HFF-Myc (cell line): ENCODE data around the gene NAPG.

ENCODE experiments used
- DNase-seq: peaks from one replicate; pipeline ENCODE4 v3.0.0-alpha.2; 2011; ENCODE audit warnings: low read depth; ENCODE audit errors: extremely low read depth
- H3K4me3 ChIP-seq: replicated peaks from 2 replicates; pipeline ENCODE4 v1.5.1; 2011; ENCODE audit warnings: low read depth, mild to moderate bottlenecking, control low read depth, low read length
- TF ChIP-seq, protein P1 (sequence below): IDR thresholded peaks from 2 replicates; pipeline ENCODE4 v1.5.1; 2012; ENCODE audit warnings: mild to moderate bottlenecking, low read depth, low read length, control low read depth; ENCODE audit errors: missing control alignments

NAPG gene

DNA sequence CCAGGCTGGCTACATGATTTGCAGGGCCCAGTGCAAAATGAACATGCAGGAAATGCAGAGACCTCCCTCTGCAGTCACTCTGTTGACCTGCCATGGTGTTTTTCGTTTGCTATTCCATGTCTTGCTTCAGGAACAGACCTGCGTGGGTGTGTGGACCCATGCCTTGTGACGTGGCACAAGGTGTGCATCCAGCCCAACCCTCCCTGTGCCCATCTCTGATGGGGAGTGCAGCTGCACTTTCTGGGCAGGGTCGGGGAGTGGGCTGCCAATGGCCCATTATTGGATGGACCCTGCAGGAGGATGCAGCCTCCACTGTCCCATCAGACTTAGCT lies 33.1 kb downstream of the NAPG start:
- no peak overlapping the region for H3K4me3 ChIP-seq
- DNase-seq, result no peak
- TF ChIP-seq, protein P1, sequence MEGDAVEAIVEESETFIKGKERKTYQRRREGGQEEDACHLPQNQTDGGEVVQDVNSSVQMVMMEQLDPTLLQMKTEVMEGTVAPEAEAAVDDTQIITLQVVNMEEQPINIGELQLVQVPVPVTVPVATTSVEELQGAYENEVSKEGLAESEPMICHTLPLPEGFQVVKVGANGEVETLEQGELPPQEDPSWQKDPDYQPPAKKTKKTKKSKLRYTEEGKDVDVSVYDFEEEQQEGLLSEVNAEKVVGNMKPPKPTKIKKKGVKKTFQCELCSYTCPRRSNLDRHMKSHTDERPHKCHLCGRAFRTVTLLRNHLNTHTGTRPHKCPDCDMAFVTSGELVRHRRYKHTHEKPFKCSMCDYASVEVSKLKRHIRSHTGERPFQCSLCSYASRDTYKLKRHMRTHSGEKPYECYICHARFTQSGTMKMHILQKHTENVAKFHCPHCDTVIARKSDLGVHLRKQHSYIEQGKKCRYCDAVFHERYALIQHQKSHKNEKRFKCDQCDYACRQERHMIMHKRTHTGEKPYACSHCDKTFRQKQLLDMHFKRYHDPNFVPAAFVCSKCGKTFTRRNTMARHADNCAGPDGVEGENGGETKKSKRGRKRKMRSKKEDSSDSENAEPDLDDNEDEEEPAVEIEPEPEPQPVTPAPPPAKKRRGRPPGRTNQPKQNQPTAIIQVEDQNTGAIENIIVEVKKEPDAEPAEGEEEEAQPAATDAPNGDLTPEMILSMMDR, result no peak

- H3K4me3 ChIP-seq, result no peak overlapping the region
- TF ChIP-seq, protein P1, result no peak
- DNase-seq, result no peak
Observed at GRCh38 chr18:10559553-10560451, 34.0 kb downstream of the NAPG start.

DNA sequence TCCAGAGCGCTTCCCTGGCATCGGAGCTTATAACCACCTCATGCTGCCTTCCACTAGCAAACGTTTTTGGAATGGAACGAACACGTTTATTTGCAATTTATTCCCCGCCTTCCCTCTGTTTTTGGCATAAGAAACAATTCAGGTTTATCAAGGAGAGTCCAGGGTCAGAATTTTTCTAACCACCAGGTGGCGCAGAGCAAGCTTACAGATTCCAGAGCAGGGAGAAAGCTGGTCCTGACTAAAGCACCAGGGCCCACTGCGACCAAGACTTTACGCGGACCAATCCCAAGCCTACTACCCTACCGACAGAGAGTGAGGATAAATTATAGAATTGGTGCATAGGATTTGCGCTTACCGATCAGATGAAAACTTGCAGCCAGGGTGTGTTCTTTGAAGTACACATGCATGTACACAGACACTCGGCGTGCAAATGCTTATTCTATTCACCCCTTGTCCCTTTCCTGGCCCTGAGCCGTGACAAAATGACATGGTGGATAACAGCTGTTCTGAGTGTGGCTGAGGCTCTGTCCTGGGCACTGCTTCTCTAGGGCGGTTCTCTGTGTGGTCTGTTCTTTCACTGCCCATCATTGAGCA lies 34.7 kb downstream of the NAPG start:
- no peak overlapping the region for H3K4me3 ChIP-seq
- DNase-seq, result peak; percentile 50

DNA sequence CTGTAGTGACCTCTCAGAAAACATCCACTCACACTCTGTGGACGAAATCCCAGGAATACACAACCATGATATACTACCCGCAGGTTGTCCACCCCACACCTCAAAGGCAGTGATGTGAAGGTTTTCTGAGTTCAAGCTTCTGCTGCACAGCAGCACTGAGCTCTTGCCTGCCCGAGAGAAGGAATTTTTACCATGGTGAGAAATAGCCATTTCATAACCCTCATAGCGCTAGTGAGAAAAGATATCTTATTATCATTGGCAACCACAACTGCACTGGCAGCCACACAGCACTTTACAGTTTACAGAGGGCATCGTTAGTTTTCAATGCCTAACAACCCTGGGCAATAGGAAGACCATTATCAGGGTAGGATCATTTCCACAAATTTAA lies 36.9 kb downstream of the NAPG start:
- H3K4me3 ChIP-seq, result no peak overlapping the region
- DNase-seq, result no peak
- TF ChIP-seq, protein P1, result no peak

More for the DNA sequence above, 34.7 kb downstream of the NAPG start:
- TF ChIP-seq, protein P1, result peak; percentile 74

DNA sequence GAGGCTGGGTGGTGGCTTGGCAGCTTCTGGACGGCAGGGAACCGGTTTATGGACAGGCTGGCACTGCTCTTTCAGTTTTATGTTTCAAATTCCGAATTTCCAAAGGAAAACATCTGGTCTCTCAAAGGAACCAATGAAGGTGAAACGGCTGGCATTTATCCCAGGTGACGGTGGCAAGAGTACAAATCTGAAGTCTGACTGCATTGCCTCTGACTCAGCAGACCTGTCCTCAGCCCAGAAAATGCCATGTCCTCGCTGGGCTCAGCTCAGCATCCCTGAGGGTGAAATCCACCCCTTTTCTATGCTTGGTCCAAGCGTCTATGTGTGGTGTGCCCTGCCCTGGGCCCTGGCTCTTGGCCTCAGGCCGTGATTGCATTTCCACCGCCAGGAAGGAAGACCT lies 38.1 kb downstream of the NAPG start:
- no peak for DNase-seq
- TF ChIP-seq, protein P1, result no peak
- no peak overlapping the region for H3K4me3 ChIP-seq

DNA sequence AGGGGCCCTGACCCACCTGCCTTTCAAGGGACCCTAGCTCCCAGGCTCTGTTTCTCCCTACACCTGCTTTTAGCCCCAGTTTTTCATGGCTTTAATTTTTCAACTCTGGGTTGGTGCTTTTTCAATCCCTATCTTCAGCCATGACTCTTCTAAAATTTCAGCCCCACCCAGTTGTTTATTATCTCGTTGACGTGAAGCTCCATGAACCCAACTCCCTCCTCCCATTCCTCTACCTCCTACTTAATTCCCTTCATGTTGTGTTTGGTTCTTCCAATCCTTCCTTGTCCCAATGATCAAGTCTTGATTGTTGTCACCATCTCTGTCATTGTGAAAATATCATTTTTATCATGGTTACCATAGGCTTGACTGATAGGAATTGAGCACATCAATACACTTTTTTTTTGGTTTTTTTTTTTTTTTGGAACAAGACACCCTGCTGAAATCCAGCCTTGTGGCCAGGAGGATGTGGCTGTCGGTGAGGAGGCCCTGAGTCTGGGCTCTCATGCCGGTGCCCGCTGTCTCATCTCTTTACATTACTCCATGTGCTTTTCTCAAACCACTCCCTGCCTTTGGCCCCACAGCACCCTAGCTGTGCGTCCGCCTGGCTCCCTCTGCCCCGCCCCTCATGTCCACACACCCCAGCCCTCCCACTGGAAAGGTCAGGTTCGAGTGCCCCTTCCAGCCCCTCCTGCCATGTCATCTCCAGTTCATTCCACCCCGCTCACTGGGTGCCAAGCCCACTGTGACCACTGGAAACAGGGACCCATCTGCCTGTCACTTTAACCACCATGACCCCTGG lies 39.3 kb downstream of the NAPG start:
- no peak for DNase-seq
- H3K4me3 ChIP-seq, result no peak overlapping the region
- TF ChIP-seq, protein P1, result no peak
